Measurements from ENCODE around the gene MMAB.

The MMAB gene

DNA sequence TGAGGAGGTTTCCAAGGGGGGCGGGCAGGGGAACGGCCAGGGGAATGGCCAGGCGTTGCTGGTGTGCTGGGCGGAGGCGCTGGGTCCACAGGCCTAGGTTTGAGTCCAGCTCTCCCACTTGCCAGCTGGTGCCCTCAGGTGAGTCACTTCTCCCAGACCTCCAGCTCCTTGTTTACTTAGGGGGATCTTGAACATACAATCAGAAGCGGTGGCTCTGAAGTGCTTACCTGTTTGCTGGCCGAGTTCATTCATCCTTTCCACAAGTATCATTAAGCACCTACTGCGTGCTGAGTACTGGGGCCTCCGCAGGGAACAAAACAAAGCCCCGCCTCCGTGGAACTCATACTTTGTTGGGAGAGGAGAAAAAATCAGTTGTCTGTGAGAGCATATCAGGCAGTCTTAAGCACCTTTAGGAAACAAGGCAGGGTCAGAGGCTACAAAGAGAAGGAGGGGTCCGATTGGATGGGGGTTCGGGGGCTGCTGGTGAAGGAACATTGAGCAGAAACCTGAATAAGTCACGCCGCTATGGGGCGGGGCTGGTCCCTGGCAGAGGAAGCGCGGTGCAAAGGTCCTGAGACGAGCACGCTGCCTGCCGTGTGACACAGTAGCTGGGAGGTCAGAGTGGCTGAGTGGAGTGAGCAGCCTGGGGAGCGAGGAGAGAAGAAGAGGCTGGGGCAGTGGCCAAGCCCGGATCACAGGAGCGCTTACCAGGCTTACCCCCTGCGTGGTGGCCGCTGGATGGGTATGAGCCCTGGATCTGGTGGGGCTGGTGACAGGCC is 15.3 kb upstream of the MMAB start:
- H3K4me3 ChIP-seq (ENCODE audit: severe bottlenecking): no peak overlapping the region
- TF ChIP-seq, protein P1, sequence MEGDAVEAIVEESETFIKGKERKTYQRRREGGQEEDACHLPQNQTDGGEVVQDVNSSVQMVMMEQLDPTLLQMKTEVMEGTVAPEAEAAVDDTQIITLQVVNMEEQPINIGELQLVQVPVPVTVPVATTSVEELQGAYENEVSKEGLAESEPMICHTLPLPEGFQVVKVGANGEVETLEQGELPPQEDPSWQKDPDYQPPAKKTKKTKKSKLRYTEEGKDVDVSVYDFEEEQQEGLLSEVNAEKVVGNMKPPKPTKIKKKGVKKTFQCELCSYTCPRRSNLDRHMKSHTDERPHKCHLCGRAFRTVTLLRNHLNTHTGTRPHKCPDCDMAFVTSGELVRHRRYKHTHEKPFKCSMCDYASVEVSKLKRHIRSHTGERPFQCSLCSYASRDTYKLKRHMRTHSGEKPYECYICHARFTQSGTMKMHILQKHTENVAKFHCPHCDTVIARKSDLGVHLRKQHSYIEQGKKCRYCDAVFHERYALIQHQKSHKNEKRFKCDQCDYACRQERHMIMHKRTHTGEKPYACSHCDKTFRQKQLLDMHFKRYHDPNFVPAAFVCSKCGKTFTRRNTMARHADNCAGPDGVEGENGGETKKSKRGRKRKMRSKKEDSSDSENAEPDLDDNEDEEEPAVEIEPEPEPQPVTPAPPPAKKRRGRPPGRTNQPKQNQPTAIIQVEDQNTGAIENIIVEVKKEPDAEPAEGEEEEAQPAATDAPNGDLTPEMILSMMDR (IDR thresholded peaks at IDR 0.05; ENCODE audit: poor library complexity, severe bottlenecking): no peak
- no peak overlapping the region for H3K27ac ChIP-seq (ENCODE audit: poor library complexity, severe bottlenecking)
- H3K4me1 ChIP-seq (ENCODE audit: insufficient read depth, poor library complexity, severe bottlenecking): no peaks in the 10 kb centered on the region
- DNase-seq (ENCODE audit: low spot score): no peak
- peaks cover 73% of the 10 kb centered on the region for H3K36me3 ChIP-seq (ENCODE audit: low read depth)
- H3K27me3 ChIP-seq (ENCODE audit: insufficient read depth, poor library complexity, severe bottlenecking): no peaks in the 10 kb centered on the region
- ATAC-seq (ENCODE audit: low read depth): no peak
- no peaks in the 10 kb centered on the region for H3K9me3 ChIP-seq (ENCODE audit: severe bottlenecking)

DNA sequence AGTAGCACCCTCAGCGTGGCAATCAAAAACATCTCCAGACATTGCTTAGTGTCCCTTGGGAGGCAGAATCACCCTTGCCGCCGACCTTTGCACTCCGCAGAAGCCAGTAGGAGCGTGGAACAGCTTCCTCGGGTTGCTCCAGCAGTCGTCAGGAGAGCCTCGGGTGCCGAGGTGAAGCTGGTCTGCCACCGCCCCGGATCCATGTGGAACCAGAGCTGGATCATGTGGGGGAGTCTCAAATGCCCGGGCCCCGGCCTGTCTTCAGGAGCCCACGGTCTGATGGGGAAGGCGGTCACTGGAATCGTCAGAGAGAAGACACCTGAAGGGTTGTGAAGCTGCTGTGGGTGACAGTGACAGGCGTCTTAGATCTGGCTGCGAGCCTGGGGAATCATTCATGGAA is 14.6 kb upstream of the MMAB start:
- H3K9me3 ChIP-seq (ENCODE audit: severe bottlenecking): no peaks in the 10 kb centered on the region
- ATAC-seq (ENCODE audit: low read depth): no peak
- no peak for DNase-seq (ENCODE audit: low spot score)
- no peak overlapping the region for H3K4me3 ChIP-seq (ENCODE audit: severe bottlenecking)
- no peaks in the 10 kb centered on the region for H3K27me3 ChIP-seq (ENCODE audit: insufficient read depth, poor library complexity, severe bottlenecking)
- H3K36me3 ChIP-seq (ENCODE audit: low read depth): peaks cover 73% of the 10 kb centered on the region
- H3K4me1 ChIP-seq (ENCODE audit: insufficient read depth, poor library complexity, severe bottlenecking): no peaks in the 10 kb centered on the region
- no peak overlapping the region for H3K27ac ChIP-seq (ENCODE audit: poor library complexity, severe bottlenecking)
- TF ChIP-seq, protein P1 (IDR thresholded peaks at IDR 0.05; ENCODE audit: poor library complexity, severe bottlenecking): no peak

DNA sequence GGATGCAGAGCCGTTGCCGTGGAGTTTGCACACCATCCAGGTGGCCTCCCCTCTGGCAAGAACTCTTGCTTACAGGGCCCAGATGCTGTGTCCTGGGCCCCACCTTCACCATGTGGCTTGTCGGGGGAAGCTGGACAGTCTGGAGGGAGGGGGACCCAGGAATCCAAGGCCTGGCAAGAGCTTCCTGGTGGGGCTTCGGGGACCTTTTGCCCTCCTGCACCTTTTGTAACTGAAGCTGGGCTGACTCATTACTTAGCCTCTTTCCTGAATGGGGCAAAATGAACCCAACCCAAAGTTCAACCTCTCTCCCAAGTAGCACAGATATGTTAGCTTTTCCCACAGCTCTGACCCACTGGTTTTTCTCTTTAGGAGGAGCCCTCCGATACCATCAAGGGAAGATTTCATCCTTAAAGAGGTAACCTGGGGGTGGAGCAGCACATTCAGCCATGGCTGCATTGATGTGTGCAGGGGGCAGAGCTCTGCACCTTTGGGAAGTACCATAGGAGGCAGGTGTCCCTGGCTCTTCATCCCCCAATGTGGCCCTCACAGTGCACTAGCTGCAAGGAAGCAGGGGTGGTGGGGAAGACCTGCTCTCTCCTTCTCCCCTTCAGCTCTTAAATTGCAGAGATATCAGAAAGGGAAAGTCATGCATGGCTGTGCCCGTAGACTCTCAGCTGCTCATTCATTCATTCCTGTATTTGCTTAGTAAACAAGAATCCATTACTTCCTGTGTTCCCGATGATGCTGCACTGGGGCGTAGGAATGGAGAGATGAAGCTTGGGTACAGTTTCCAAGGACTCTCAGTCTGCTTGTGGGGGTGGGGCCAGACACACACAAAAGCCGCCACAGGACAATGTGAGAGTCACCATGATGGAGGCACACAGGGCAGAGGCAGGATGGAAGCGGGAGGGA is 13.3 kb upstream of the MMAB start:
- no peak overlapping the region for H3K4me3 ChIP-seq (ENCODE audit: severe bottlenecking)
- ATAC-seq (ENCODE audit: low read depth) (no peak), DNase-seq (ENCODE audit: low spot score) (no peak)
- peaks cover 8% of the 10 kb centered on the region for H3K4me1 ChIP-seq (ENCODE audit: insufficient read depth, poor library complexity, severe bottlenecking)
- H3K27ac ChIP-seq (ENCODE audit: poor library complexity, severe bottlenecking): no peak overlapping the region
- TF ChIP-seq, protein P1 (IDR thresholded peaks at IDR 0.05; ENCODE audit: poor library complexity, severe bottlenecking): no peak
- H3K9me3 ChIP-seq (ENCODE audit: severe bottlenecking): no peaks in the 10 kb centered on the region
- H3K36me3 ChIP-seq (ENCODE audit: low read depth): peaks cover 65% of the 10 kb centered on the region
- H3K27me3 ChIP-seq (ENCODE audit: insufficient read depth, poor library complexity, severe bottlenecking): no peaks in the 10 kb centered on the region

- Histone ChIP-seq H3K4me1 (ENCODE audit: insufficient read depth, poor library complexity, severe bottlenecking) (peaks cover 10% of the 10 kb centered on the region), H3K27me3 (ENCODE audit: insufficient read depth, poor library complexity, severe bottlenecking) (no peaks in the 10 kb centered on the region), H3K27ac (ENCODE audit: poor library complexity, severe bottlenecking) (no peak overlapping the region), H3K4me3 (ENCODE audit: severe bottlenecking) (no peak overlapping the region), H3K36me3 (ENCODE audit: low read depth) (peaks cover 83% of the 10 kb centered on the region), H3K9me3 (ENCODE audit: severe bottlenecking) (no peaks in the 10 kb centered on the region)
- TF ChIP-seq, protein P1 (IDR thresholded peaks at IDR 0.05; ENCODE audit: poor library complexity, severe bottlenecking): no peak
- ATAC-seq (ENCODE audit: low read depth) (no peak), DNase-seq (ENCODE audit: low spot score) (no peak)
Measured at GRCh38 chr12:109583733-109584132, 10.4 kb upstream of the MMAB start.
